GM23338 (cell line): Measurements from ENCODE around the gene DDIAS. TPM values are rescaled to one million over a fixed set of nuclear protein-coding genes. Genes with fewer than 3 reads are reported as not detected.

ENCODE experiments used
- ATAC-seq: fragments of 200-7000 bp; cut with Tn5 transposase; 3 replicates; pipeline ENCODE4 v1.9.1; 2020
- DNase-seq: peaks from one replicate; pipeline ENCODE4 v3.0.0-alpha.2; 2015; ENCODE audit warnings: low spot score
- H2AFZ ChIP-seq: fragments of 200-600 bp; sonication (generic); 2 replicates; pipeline ENCODE4 v1.8.0; 2016; ENCODE audit warnings: antibody characterized with exemption, mild to moderate bottlenecking, moderate library complexity
- H3F3A ChIP-seq: fragments of 200-600 bp; sonication (generic); replicated peaks from 2 replicates; pipeline ENCODE4 v1.8.0; 2017; ENCODE audit warnings: antibody characterized with exemption, mixed run types, low read depth
- H3K27ac ChIP-seq: fragments of 200-600 bp; sonication (generic); 2 replicates; pipeline ENCODE4 v1.6.1; 2016; ENCODE audit warnings: low read depth
- H3K27me3 ChIP-seq: fragments of 200-600 bp; sonication (generic); 2 replicates; pipeline ENCODE4 v1.8.0; 2016; ENCODE audit warnings: mild to moderate bottlenecking, mixed run types, moderate library complexity; ENCODE audit not compliant: insufficient read depth
- H3K36me3 ChIP-seq: fragments of 200-600 bp; sonication (generic); 2 replicates; pipeline ENCODE4 v1.8.0; 2016; ENCODE audit warnings: mild to moderate bottlenecking; ENCODE audit not compliant: insufficient read depth
- H3K4me1 ChIP-seq: fragments of 200-600 bp; sonication (generic); 2 replicates; pipeline ENCODE4 v1.8.0; 2016; ENCODE audit warnings: mild to moderate bottlenecking, moderate library complexity; ENCODE audit not compliant: insufficient read depth
- H3K4me2 ChIP-seq: fragments of 200-600 bp; sonication (generic); 2 replicates; pipeline ENCODE4 v1.7.1; 2017; ENCODE audit warnings: mixed run types
- H3K4me3 ChIP-seq: fragments of 200-600 bp; sonication (generic); 2 replicates; pipeline ENCODE4 v1.6.1; 2016; ENCODE audit warnings: mixed run types
- H3K79me2 ChIP-seq: fragments of 200-600 bp; sonication (generic); replicated peaks from 2 replicates; pipeline ENCODE4 v1.8.0; 2017; ENCODE audit warnings: mild to moderate bottlenecking; ENCODE audit not compliant: insufficient read depth
- H3K9me2 ChIP-seq: fragments of 200-600 bp; sonication (generic); 2 replicates; pipeline ENCODE4 v1.8.0; 2017; ENCODE audit not compliant: insufficient read depth
- H4K20me1 ChIP-seq: fragments of 200-600 bp; sonication (generic); replicated peaks from 2 replicates; pipeline ENCODE4 v1.8.0; 2017; ENCODE audit warnings: mild to moderate bottlenecking; ENCODE audit not compliant: insufficient read depth
- H3K27ac Mint-ChIP-seq: 2 replicates; pipeline ENCODE4 v1.8.0; 2020; ENCODE audit warnings: inconsistent platforms, mild to moderate bottlenecking, moderate library complexity, mixed read lengths
- H3K27me3 Mint-ChIP-seq: 3 replicates; pipeline ENCODE4 v1.8.0; 2022; ENCODE audit warnings: low read depth, mild to moderate bottlenecking, moderate library complexity, mixed read lengths, inconsistent platforms; ENCODE audit not compliant: insufficient read depth, poor library complexity
- H3K36me3 Mint-ChIP-seq: 3 replicates; pipeline ENCODE4 v1.8.0; 2021; ENCODE audit warnings: low read depth, mild to moderate bottlenecking, inconsistent platforms, moderate library complexity, mixed read lengths
- H3K4me1 Mint-ChIP-seq: 3 replicates; pipeline ENCODE4 v1.8.0; 2020; ENCODE audit warnings: mild to moderate bottlenecking, inconsistent platforms, mixed read lengths
- H3K4me3 Mint-ChIP-seq: 3 replicates; pipeline ENCODE4 v1.8.0; 2021; ENCODE audit warnings: moderate library complexity, mild to moderate bottlenecking, inconsistent platforms, mixed read lengths
- H3K9me3 Mint-ChIP-seq: 3 replicates; pipeline ENCODE4 v1.8.0; 2020; ENCODE audit warnings: moderate library complexity, mild to moderate bottlenecking, inconsistent platforms, mixed read lengths
- CREB1 ChIP-seq: fragments of 250-450 bp; sonication (Bioruptor Pico); IDR thresholded peaks from 2 replicates; pipeline ENCODE4 v1.5.0; 2020; ENCODE audit warnings: low read depth, mild to moderate bottlenecking, moderate library complexity
- ETS1 ChIP-seq: IDR thresholded peaks from 2 replicates; pipeline ENCODE4 v1.6.1; 2016; ENCODE audit warnings: antibody characterized with exemption
- EZH2 ChIP-seq: fragments of 200-600 bp; sonication (generic); IDR thresholded peaks from one replicate; pipeline ENCODE4 v1.8.0; 2017; ENCODE audit warnings: antibody characterized with exemption, mild to moderate bottlenecking, low read depth; ENCODE audit not compliant: unreplicated experiment
- EZH2phosphoT487 ChIP-seq: fragments of 200-600 bp; sonication (generic); IDR thresholded peaks from one replicate; pipeline ENCODE4 v1.8.1; 2018; ENCODE audit warnings: antibody characterized with exemption; ENCODE audit not compliant: unreplicated experiment
- NANOG ChIP-seq: IDR thresholded peaks from 2 replicates; pipeline ENCODE4 v1.6.1; 2016; ENCODE audit warnings: antibody characterized with exemption, borderline replicate concordance
- POLR2AphosphoS5 ChIP-seq: IDR thresholded peaks from 2 replicates; pipeline ENCODE4 v1.6.1; 2016; ENCODE audit warnings: antibody characterized with exemption, low read depth
- STAT1 ChIP-seq: IDR thresholded peaks from one replicate; pipeline ENCODE4 v1.6.1; 2016; ENCODE audit warnings: antibody characterized with exemption; ENCODE audit not compliant: unreplicated experiment
- ZNF114 ChIP-seq: fragments of 250-450 bp; sonication (Bioruptor Pico); IDR thresholded peaks from 2 replicates; pipeline ENCODE4 v1.5.0; 2020; ENCODE audit warnings: mild to moderate bottlenecking, moderate library complexity
- ZNF331 ChIP-seq: fragments of 250-450 bp; sonication (Bioruptor Pico); IDR thresholded peaks from 2 replicates; pipeline ENCODE4 v1.5.0; 2020; ENCODE audit warnings: low read depth, mild to moderate bottlenecking, moderate library complexity
- polyA plus RNA-seq: library from polyadenylated mRNA; unstranded; fragments of >200 nt; fragmentation: Nextera tagmentation; extraction: Ambion mirVana; gene quantifications from 2 replicates; pipeline ENCODE4 v1.2.1, GENCODE V29; 2016
- total RNA-seq: library from RNA; depleted of rRNA; stranded (reverse); fragments of >200 nt; shearing (Covaris generic); gene quantifications from 2 replicates; pipeline ENCODE4 v1.2.3, GENCODE V29; 2014
- TF ChIP-seq, protein P1 (sequence below): fragments of 250-450 bp; sonication (Bioruptor Pico); IDR thresholded peaks from 2 replicates; pipeline ENCODE4 v1.5.0; 2020; ENCODE audit warnings: mild to moderate bottlenecking, moderate library complexity

Gene DDIAS
- total and polyA plus RNA-seq, 2 experiments from 2014 or later: 19.5 to 53.0 TPM

DNA sequence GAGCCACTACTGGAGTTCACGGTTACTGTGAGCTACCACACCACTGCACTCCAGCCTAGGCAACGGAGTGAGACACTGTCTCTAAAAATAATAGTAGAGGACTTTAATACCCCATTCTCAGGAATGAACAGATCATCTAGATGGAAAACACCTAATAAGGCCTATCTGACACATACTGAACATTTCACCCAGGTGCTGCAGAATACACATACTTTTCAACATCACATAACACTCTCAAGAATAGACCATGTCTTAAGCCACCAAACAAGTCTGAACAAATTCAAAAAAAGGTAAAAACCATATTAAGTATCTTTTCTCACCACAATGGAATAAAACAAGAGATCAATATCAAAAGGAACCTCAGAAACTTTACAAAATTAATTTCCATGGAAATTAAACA lies 37.9 kb downstream of the DDIAS start:
- Histone ChIP-seq H3K36me3 (no peaks in the 10 kb centered on the region), H3K27me3 (no peaks in the 10 kb centered on the region), H3K79me2 (no peaks in the 10 kb centered on the region), H2AFZ (no peak overlapping the region), H3K27ac (no peak overlapping the region), H3F3A (no peaks in the 10 kb centered on the region), H3K4me3 (no peak overlapping the region), H3K4me2 (no peak overlapping the region), H4K20me1 (no peaks in the 10 kb centered on the region), H3K9me2 (peaks cover 4% of the 10 kb centered on the region; the same call in 1 of the 2 replicates), H3K4me1 (no peaks in the 10 kb centered on the region)
- Mint-ChIP-seq H3K9me3 (no peaks in the 10 kb centered on the region; the same call in 2 of the 3 replicates), H3K27ac (no peak overlapping the region), H3K27me3 (peaks cover 6% of the 10 kb centered on the region), H3K36me3 (peaks cover 4% of the 10 kb centered on the region; the same call in 2 of the 3 replicates), H3K4me3 (no peak overlapping the region), H3K4me1 (no peaks in the 10 kb centered on the region)
- ATAC-seq: no peak
- TF ChIP-seq CREB1 (CRISPR knock-in tag) (no peak), ZNF114 (CRISPR knock-in tag) (no peak), ETS1 (no peak), POLR2AphosphoS5 (no peak), NANOG (no peak), STAT1 (no peak), EZH2phosphoT487 (no peak), EZH2 (no peak), ZNF331 (CRISPR knock-in tag) (no peak)
- TF ChIP-seq, protein P1, sequence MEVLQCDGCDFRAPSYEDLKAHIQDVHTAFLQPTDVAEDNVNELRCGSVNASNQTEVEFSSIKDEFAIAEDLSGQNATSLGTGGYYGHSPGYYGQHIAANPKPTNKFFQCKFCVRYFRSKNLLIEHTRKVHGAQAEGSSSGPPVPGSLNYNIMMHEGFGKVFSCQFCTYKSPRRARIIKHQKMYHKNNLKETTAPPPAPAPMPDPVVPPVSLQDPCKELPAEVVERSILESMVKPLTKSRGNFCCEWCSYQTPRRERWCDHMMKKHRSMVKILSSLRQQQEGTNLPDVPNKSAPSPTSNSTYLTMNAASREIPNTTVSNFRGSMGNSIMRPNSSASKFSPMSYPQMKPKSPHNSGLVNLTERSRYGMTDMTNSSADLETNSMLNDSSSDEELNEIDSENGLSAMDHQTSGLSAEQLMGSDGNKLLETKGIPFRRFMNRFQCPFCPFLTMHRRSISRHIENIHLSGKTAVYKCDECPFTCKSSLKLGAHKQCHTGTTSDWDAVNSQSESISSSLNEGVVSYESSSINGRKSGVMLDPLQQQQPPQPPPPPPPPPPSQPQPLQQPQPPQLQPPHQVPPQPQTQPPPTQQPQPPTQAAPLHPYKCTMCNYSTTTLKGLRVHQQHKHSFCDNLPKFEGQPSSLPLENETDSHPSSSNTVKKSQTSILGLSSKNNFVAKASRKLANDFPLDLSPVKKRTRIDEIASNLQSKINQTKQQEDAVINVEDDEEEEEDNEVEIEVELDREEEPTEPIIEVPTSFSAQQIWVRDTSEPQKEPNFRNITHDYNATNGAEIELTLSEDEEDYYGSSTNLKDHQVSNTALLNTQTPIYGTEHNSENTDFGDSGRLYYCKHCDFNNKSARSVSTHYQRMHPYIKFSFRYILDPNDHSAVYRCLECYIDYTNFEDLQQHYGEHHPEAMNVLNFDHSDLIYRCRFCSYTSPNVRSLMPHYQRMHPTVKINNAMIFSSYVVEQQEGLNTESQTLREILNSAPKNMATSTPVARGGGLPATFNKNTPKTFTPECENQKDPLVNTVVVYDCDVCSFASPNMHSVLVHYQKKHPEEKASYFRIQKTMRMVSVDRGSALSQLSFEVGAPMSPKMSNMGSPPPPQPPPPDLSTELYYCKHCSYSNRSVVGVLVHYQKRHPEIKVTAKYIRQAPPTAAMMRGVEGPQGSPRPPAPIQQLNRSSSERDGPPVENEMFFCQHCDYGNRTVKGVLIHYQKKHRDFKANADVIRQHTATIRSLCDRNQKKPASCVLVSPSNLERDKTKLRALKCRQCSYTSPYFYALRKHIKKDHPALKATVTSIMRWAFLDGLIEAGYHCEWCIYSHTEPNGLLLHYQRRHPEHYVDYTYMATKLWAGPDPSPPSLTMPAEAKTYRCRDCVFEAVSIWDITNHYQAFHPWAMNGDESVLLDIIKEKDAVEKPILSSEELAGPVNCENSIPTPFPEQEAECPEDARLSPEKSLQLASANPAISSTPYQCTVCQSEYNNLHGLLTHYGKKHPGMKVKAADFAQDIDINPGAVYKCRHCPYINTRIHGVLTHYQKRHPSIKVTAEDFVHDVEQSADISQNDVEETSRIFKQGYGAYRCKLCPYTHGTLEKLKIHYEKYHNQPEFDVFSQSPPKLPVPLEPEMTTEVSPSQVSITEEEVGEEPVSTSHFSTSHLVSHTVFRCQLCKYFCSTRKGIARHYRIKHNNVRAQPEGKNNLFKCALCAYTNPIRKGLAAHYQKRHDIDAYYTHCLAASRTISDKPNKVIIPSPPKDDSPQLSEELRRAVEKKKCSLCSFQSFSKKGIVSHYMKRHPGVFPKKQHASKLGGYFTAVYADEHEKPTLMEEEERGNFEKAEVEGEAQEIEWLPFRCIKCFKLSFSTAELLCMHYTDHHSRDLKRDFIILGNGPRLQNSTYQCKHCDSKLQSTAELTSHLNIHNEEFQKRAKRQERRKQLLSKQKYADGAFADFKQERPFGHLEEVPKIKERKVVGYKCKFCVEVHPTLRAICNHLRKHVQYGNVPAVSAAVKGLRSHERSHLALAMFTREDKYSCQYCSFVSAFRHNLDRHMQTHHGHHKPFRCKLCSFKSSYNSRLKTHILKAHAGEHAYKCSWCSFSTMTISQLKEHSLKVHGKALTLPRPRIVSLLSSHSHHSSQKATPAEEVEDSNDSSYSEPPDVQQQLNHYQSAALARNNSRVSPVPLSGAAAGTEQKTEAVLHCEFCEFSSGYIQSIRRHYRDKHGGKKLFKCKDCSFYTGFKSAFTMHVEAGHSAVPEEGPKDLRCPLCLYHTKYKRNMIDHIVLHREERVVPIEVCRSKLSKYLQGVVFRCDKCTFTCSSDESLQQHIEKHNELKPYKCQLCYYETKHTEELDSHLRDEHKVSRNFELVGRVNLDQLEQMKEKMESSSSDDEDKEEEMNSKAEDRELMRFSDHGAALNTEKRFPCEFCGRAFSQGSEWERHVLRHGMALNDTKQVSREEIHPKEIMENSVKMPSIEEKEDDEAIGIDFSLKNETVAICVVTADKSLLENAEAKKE (CRISPR knock-in tag): no peak
- no peak for DNase-seq
